NCI-H1436 (cell line): Measurements from ENCODE around the gene PPARGC1A.

Experiments used
- DNase-seq: peaks from one replicate; lab custom pipeline; 2025; lab: John Stamatoyannopoulos, UW

The PPARGC1A gene, protein sequence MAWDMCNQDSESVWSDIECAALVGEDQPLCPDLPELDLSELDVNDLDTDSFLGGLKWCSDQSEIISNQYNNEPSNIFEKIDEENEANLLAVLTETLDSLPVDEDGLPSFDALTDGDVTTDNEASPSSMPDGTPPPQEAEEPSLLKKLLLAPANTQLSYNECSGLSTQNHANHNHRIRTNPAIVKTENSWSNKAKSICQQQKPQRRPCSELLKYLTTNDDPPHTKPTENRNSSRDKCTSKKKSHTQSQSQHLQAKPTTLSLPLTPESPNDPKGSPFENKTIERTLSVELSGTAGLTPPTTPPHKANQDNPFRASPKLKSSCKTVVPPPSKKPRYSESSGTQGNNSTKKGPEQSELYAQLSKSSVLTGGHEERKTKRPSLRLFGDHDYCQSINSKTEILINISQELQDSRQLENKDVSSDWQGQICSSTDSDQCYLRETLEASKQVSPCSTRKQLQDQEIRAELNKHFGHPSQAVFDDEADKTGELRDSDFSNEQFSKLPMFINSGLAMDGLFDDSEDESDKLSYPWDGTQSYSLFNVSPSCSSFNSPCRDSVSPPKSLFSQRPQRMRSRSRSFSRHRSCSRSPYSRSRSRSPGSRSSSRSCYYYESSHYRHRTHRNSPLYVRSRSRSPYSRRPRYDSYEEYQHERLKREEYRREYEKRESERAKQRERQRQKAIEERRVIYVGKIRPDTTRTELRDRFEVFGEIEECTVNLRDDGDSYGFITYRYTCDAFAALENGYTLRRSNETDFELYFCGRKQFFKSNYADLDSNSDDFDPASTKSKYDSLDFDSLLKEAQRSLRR

DNA sequence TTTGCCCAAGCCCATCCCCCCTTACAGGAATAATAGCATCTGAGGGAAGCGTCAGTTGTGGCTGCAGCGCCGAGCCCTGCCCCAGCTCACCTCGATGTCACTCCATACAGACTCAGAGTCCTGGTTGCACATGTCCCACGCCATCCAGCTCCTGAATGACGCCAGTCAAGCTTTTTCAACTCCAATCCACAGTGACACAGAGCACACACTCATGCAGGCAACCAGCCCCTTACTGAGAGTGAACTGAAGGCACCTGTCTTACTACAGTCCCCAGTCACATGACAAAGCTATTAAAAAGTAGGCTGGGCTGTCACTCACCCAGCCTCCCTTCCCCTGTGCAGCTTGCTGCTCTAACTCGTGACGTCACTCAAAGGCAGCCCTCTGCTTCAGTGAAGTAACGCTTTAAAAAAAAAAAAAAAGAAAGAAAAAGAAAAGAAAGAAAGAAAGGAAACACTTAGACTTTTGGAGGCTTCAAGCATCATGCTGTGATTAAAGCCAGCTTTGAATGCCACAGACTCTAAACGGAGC is at the start of gene PPARGC1A:
TSS of gene PPARGC1A (minus strand) at position 234 of the 528 bp plus-strand sequence. CDS start at position 144, 90 bp downstream.
- peak; percentile 77 for DNase-seq

DNA sequence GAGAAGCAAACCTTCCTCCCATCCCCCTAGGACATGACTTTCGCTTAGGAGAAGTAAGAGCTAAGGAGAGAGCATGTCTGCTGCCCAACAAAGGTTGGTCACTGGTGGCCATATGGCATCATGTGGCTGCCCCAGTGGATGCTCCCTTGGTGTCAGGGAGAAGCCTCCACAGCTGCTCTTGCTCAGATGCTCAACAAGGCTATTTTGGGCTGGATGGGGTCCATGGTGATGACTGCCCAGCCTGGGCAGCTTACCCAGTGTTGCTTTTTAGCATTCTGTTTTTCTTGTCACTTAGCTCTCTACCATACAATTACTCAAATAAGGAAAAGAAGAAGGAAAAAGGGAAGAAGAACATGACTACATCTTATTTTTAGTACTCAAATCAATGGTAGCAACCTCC is 48.9 kb upstream of the PPARGC1A start:
- no peak for DNase-seq

DNA sequence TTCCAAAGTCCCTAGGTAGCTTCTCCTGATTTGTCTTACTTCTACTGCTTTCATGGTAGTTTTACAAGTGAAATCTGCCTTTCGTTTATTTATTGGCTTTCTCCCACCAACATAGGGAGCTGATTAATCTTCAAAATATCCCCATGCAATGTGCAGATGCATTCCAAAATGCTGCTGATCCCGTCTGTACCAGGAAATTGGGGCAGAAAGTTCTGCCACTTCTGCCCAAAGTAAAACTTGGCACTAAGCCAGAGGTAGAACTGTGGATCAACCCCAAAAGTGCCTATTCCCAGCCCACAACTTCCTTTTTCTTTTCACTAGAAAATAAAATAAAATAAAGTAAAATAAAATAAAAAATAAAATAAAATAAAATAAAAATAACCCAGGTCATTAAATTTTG is 47.3 kb upstream of the PPARGC1A start:
- DNase-seq = no peak

- DNase-seq = no peak
These were observed 45.1 kb upstream of the PPARGC1A start for GRCh38 chr4:23934915-23935314.

DNA sequence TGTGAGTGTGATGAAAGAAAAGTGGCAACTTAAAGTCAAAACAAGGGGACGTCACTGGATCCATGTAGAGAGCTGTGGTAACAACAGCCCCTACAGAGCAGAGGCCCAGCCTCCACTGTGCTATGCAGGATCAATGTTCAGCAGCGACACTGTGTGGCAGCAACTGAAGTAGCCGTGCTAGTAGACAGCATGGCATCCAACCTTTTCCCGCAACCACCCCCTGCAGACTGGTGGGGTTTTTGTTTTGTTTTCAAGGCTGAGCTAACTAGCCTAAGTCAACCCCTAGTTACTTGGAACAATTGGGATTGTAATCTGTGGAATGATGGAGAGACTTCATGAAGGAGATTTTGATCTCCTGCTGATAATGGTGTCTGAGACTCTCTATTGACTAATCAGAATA is 44.4 kb upstream of the PPARGC1A start:
- no peak for DNase-seq

GRCh38 chr4:23932901-23933308 is 43.1 kb upstream of the PPARGC1A start:
- DNase-seq = no peak

DNA sequence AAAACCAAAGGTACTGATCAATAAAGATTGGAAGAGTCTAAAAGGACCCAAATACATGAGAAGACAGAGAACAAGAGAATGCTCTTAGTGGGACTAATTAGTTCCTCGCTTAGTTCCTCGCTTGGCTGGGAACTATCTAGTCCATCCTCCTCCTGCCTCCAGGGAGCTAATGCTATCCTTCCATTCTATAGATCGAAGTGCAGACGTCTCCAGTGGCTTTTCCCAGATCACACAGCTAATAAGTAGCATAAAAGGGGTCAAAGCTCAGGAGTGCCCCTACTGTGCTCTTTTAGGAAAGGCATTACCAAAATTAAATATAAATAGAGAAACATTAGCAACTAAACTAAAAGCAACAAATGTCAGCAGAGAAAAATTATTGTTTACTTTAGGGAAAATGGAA is 42.3 kb upstream of the PPARGC1A start:
- DNase-seq = no peak

DNA sequence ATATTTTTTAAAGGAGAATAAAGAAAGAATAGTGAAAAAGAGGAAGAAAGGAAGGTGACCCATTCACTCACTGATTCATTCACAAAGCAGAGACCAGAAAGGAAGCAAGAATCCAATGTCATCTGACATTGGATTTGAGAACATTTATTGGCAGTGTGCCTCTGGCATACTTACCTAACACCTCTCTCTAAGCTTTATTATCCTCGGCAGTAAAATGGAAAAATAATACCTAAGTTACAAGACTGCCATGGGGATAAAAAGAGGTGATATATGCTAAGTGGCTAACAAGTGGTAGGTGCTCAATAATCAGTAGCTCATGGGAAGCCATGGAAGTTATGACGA is 41.6 kb upstream of the PPARGC1A start:
- DNase-seq = no peak

DNA sequence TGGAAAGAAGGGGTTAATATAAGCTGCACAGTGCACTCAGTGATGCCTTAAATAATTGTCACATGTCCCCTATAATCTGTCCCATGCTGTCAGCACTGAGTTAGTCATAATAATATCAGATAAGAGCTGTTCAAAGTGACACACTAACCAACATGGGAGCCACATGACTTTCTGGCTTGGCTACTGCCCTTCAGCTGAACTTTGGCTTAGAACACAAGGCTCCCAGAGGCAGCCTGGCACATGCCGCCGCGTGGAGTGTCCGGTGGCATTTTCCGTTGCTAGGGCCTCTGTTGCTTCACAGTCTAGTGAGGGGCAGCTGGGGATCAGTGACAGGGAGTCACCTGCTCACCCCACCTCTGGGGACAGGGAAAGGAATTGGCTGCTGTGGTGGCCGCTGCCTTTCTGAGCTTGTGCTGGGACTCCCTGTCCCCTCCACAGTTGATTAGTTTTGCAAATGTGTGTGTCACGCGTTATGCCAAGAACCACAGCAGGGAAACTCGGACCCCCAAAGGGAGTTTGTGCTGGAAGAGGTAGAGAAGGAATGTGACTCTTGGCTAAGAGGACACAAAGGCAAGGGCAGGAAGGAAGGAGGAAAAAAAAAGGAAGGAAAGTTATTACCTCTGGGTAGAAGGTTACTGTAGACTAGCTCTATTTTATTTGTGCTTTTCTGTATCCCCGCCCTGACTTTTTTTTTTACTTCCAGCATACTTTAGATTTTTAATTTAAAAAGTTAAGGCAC is 41.1 kb upstream of the PPARGC1A start:
- no peak for DNase-seq

GRCh38 chr4:23929248-23929647 is 39.4 kb upstream of the PPARGC1A start:
- no peak for DNase-seq

GRCh38 chr4:23924556-23924955 is 34.7 kb upstream of the PPARGC1A start:
- no peak for DNase-seq

DNA sequence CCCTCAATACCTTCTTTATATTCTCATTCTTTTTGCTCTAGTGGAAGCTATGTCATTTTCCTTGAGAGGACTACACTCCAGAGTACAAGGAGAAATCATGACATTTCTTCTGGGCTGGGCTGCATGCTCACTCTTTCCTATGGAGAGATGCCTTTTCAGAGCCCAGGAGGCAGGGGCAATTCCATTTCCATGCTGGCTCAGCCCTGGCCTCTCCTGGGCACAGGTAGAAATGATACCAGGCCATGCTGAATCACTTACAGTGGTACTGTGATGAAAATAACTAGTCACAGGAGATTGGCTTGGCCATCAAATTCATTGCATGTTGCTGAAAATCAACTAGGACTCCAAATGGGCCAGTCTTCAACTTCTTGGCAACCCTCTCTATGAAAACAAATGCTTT is 34.0 kb upstream of the PPARGC1A start:
- DNase-seq = no peak

DNA sequence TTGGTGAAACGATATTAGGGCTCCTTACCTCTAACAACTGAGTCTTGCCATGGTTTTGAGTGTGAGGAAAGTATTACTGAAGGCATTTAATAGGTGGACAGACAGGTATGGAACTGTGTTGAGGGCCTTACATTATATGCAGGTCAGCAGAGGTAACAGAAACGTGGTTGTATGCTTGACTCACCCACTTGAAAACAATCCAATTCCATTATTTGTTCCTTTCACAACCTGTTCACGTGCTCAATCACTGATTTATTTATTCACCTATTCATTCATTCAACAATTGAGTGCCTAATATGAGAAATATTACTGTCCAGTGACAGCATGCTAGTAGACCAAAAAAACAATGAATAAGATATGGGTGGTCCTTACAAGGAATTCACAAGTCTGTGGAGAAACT is 33.3 kb upstream of the PPARGC1A start:
- no peak for DNase-seq

GRCh38 chr4:23922541-23923111 is 32.8 kb upstream of the PPARGC1A start:
- DNase-seq = no peak

DNA sequence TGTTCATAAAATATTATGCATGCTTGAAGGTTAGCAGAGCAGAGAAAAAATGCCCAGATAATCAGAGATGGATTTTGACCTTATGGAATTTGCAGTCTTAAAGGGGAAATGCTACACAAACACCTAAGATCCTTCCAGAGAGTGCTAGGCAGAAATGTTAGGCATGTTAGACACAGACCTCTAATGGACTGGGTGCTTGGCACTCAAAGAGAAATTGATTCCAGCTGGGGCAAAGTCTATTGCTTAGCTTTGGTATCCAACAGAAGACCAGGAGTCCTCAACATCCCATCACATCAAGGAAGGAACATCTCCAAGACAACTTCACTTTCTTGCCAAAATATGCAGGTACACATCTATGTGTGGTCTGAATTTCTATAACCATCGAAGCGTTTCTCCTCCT is 32.2 kb upstream of the PPARGC1A start:
- DNase-seq = no peak

- DNase-seq = no peak
These were observed 31.6 kb upstream of the PPARGC1A start for GRCh38 chr4:23921447-23921845.

GRCh38 chr4:23920716-23921446 is 31.0 kb upstream of the PPARGC1A start:
- no peak for DNase-seq

GRCh38 chr4:23920296-23920695 is 30.4 kb upstream of the PPARGC1A start:
- DNase-seq = no peak

GRCh38 chr4:23916282-23916681 is 26.4 kb upstream of the PPARGC1A start:
- no peak for DNase-seq

DNA sequence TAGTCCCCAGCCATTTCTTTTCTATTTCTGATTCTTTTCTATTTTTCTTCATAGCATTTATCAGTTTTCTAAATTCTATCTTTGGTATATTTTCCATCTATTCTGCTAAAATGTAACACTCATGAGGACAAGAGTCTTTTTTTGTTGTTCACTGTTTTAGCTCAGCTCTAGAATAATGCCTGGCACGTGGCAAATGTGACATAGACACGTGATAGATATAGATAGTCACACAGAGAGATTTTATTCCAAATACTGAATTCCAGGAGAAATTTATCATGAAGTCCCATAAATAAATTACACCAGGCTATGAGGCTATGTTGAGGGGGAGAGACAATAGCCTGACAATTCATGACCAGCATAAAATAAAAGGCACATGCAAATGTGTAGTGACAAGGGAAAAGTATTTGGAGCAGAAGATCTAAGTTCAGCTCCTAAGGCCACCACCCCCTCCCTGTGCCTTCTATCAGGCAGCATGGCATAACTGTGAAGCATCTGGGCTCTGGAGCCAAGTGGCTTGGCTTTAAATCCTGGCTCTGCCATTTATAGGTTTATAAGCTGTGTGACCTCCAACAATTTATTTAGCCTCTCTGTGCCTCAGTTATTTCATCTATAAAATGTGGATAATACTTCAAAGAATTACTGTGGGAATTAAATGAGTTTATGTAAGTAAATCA is 25.7 kb upstream of the PPARGC1A start:
- no peak for DNase-seq
